Endometrium (tissue), 2 donors: ENCODE measurements around the gene TTC6.

ENCODE experiments used
- FAIRE-seq: peaks from 2 replicates; lab custom pipeline; 2012; peaks lifted over from hg19 to GRCh38; lab: Jason Lieb, UNC
- donor health status: control.
- donor health status: control.

TTC6 gene

DNA sequence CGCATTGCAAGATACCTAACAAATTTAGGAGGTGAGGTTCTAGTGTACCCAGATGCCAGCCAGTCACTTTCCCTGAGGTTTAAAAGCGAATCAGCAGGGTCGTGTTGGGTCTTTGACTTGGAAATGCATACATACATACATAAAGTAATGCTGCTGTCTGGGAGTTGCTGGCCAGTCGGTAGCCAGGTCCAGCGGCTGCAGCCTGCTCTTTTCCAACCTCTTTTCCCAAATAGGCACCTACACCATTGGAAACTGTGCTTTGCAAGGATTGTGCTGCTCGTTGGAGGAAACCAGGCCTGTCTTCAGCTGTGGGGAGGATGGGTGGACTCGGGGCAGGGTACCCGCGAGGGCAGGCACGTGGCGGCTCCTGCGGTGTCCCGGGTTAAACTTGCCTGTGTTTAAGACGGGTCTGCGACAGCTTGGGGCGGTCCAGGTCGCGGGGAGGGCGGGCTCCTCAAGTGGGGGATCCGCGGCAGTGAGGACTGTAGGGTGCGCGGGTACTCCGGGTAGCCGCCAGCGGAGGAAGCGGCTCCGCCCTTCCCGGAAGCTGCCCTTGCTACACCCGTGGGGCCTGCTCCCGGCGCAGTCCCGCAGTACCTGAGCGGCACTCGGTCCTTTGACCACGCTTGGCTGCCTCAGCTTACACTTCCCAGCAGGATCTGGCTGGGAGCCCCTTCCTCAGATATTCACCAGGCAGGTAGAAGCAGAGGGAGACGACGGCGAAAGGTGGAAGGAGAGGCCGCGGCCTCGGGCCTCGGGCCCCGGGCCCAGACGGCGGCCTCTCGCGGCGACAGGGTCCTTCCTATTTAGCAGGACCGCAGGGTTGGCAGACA, 2.7 kb downstream of the TTC6 start:
- FAIRE-seq, result no peak

GRCh38 chr14:37598747-37599506, 3.5 kb downstream of the TTC6 start:
- FAIRE-seq, result no peak

DNA sequence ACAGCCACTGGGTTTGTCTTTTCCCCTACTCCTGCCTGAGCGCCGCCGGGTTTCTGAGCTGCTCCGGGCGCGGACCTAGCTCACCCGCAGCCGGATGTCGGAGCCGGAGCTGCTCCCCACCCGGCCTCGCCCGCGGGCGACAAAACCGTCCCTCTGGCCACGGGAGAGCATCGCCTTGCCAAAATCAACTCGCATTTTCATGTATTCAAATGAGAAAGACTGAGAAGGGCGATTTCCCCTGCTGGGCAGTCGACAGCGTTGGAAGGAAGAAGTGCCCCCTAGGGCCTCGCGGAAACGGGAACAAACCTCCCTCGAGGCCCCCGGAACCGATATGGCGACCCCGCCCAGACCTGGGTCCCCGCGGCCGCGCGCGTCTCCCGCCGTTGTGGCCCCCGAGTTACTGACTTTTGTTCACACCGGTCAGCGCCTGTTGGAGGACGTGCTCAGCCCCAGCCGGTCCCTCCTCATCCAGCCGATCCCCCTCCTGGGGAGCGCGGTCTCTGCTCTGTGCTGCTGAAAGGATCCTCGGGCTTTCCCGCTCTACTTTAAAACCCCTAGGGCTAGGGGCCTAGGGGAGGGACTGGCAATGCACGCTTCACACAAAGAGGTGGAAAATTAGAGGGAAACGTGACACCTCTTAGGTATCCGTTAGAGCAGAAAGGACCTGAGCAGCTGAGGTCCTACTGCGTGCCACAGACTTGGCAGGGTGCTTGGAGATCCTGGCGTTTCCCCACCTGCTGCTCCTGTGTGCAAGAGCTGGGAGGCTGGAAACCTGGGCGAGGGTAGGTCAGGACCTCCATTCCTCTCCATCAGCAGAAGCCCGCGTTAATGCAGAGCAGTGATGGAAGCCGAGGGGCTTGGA, 4.3 kb downstream of the TTC6 start:
- FAIRE-seq, result no peak

GRCh38 chr14:37600880-37601741, 5.7 kb downstream of the TTC6 start:
- no peak for FAIRE-seq

- FAIRE-seq, result no peak
These were observed 6.4 kb downstream of the TTC6 start for GRCh38 chr14:37601865-37602264.

- no peak for FAIRE-seq
These were observed 7.4 kb downstream of the TTC6 start for GRCh38 chr14:37602605-37603453.

- FAIRE-seq, result no peak
These were observed 8.3 kb downstream of the TTC6 start for GRCh38 chr14:37603688-37604251.

GRCh38 chr14:37606678-37607077, 11.2 kb downstream of the TTC6 start:
- FAIRE-seq, result no peak

GRCh38 chr14:37608649-37609048, 13.2 kb downstream of the TTC6 start:
- FAIRE-seq, result no peak

DNA sequence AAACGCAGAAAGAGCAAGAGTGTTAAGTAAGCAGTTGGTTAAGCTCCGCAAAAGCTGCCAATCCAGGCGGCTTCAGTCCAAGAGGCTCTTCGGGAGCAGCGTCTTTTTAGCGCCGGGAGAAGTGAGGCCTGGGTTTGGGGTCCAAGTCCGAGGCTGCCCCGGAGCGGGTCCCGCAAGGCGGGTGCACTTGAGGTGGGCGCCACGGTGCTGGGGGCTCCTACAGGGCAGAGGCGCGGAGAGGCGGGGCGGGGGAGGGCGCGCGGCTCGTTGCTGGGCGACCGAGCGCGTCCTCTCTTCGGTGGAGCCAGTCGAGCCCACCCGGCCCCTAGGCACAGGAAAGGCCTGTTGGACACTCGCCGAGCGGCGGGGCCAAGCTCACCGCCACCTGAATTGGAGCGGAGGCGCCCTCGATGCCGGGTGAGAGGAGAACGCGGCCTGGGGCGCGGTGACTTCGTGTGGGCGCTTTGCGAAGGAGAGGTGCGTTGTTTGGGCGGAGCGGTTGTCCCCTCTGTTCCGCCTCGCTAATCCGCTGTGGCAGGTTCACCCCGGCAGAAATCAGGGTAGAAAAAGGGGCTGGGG, 15.6 kb downstream of the TTC6 start:
- FAIRE-seq, result no peak

GRCh38 chr14:37615582-37616289, 20.3 kb downstream of the TTC6 start:
- FAIRE-seq, result no peak

GRCh38 chr14:37616853-37617252, 21.4 kb downstream of the TTC6 start:
- FAIRE-seq, result no peak

- no peak for FAIRE-seq
These were observed 22.5 kb downstream of the TTC6 start for GRCh38 chr14:37617864-37618365.

GRCh38 chr14:37618498-37619028, 23.1 kb downstream of the TTC6 start:
- no peak for FAIRE-seq

DNA sequence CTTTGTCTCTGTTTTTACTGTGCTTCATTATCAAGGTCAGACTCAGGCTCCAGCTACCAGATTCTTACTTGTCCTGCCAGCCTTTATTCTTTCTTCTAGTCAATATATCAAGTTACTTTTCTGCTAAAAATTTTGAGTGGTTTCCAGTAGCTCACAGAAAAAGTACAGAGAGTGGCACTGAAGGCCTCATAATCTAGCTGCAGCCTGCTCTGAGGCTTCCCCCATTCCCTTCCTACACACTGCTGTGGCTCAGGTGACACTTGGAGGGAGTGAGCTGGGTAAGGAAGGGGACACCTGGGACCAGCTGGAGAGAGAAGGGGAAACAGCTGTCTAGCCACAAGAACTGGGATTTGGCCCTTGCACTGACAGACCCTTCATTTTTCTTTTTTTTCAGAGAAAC, 25.4 kb downstream of the TTC6 start:
- FAIRE-seq, result no peak

- FAIRE-seq, result no peak
These were observed 26.9 kb downstream of the TTC6 start for GRCh38 chr14:37622231-37622923.

DNA sequence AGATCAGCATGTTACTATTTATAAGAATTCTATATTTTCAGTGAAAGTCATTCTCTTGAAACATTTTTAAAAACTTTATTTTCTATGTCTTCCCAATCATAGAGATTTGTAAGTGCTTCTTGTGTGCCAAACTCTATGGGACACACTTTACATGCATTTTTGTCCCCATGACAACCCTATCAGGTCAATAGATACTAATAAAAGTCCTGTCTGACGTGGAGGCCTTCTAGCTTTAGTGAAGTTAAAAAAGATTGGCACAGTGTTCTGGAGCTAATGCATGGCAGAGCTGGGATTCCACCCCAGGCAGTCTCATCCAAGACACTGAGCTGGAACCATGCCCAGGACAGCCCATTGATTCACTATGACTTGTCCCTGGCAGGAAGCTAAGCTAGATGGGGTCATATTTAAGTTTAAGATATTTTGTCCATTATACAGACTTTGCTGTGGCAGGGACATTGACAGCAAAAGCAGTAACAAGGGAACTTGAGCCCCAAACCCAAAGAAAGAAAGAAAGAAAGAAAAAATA, 28.1 kb downstream of the TTC6 start:
- no peak for FAIRE-seq

GRCh38 chr14:37623971-37624370, 28.5 kb downstream of the TTC6 start:
- FAIRE-seq, result no peak
